ENCODE data around the gene CDK4.

GRCh38 chr12:57746025-57746424 is 6.1 kb downstream of the CDK4 start:
- TF ChIP-seq, protein P1, sequence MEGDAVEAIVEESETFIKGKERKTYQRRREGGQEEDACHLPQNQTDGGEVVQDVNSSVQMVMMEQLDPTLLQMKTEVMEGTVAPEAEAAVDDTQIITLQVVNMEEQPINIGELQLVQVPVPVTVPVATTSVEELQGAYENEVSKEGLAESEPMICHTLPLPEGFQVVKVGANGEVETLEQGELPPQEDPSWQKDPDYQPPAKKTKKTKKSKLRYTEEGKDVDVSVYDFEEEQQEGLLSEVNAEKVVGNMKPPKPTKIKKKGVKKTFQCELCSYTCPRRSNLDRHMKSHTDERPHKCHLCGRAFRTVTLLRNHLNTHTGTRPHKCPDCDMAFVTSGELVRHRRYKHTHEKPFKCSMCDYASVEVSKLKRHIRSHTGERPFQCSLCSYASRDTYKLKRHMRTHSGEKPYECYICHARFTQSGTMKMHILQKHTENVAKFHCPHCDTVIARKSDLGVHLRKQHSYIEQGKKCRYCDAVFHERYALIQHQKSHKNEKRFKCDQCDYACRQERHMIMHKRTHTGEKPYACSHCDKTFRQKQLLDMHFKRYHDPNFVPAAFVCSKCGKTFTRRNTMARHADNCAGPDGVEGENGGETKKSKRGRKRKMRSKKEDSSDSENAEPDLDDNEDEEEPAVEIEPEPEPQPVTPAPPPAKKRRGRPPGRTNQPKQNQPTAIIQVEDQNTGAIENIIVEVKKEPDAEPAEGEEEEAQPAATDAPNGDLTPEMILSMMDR (conservative IDR thresholded peaks at IDR 0.05), result no peak
- no peak for TF ChIP-seq EZH2 (IDR thresholded peaks at IDR 0.05; ENCODE audit: low read depth)

Measured in PC-9 (cell line).